Suprapubic skin (tissue), 4 donors: ENCODE results near the gene ERC2. TPM values are rescaled to one million over a fixed set of nuclear protein-coding genes. Genes with fewer than 3 reads are reported as not detected.

ENCODE experiments used
- DNase-seq, 2 donors: peaks; one replicate each; pipeline ENCODE4 v3.0.0-alpha.2; 2019; ENCODE audit warnings: low spot score in 2 of 2
- H3K27ac ChIP-seq: fragments of 200-600 bp; sonication (generic); one replicate; pipeline ENCODE4 v1.5.1; 2019
- H3K27me3 ChIP-seq: fragments of 200-600 bp; sonication (generic); one replicate; pipeline ENCODE4 v1.5.1; 2019
- H3K36me3 ChIP-seq: fragments of 200-600 bp; sonication (generic); one replicate; pipeline ENCODE4 v1.5.1; 2019
- H3K4me1 ChIP-seq: fragments of 200-600 bp; sonication (generic); one replicate; pipeline ENCODE4 v1.5.1; 2019
- H3K4me3 ChIP-seq: fragments of 200-600 bp; sonication (generic); one replicate; pipeline ENCODE4 v1.5.1; 2019; ENCODE audit warnings: mild to moderate bottlenecking
- H3K9me3 ChIP-seq: fragments of 200-600 bp; sonication (generic); one replicate; pipeline ENCODE4 v1.5.1; 2019
- EP300 ChIP-seq: sonication (generic); formaldehyde crosslinking; IDR thresholded peaks from one replicate; pipeline ENCODE4 v1.6.1; 2017; ENCODE audit warnings: antibody characterized with exemption
- POLR2A ChIP-seq, 2 donors: fragments of 450-650 bp; IDR thresholded peaks; one replicate each; pipeline ENCODE4 v1.6.1; 2017; ENCODE audit warnings: antibody characterized with exemption in 2 of 2, mild to moderate bottlenecking in 2 of 2, moderate library complexity in 2 of 2
- POLR2AphosphoS5 ChIP-seq, 3 donors: sonication (generic); formaldehyde crosslinking; IDR thresholded peaks; one replicate each; pipeline ENCODE4 v1.6.1; 2017; ENCODE audit warnings: antibody characterized with exemption in 3 of 3
- WGBS: methylation state at CpG from one replicate; pipeline ENCODE4 v1.1.5; 2018; 5-methylcytosine and 5-hydroxymethylcytosine counted together
- total RNA-seq, 4 donors: library from RNA; depleted of rRNA; stranded (reverse); fragments of >200 nt; gene quantifications; one replicate each; pipeline ENCODE4 v1.1.0, GENCODE V29; 2016
- TF ChIP-seq, protein P1 (sequence below), 2 donors: fragments of 200-600 bp in 1 of 2; fragments of 450-650 bp in 1 of 2; sonication (generic) in 1 of 2; IDR thresholded peaks; one replicate each; pipeline ENCODE4 v1.5.1; 2016 to 2019; ENCODE audit warnings: antibody characterized with exemption in 2 of 2, mild to moderate bottlenecking in 1 of 2, moderate library complexity in 1 of 2

ERC2 gene
- total RNA-seq, 4 donors from 2014 or later = 0.21 TPM; not detected in 3

DNA sequence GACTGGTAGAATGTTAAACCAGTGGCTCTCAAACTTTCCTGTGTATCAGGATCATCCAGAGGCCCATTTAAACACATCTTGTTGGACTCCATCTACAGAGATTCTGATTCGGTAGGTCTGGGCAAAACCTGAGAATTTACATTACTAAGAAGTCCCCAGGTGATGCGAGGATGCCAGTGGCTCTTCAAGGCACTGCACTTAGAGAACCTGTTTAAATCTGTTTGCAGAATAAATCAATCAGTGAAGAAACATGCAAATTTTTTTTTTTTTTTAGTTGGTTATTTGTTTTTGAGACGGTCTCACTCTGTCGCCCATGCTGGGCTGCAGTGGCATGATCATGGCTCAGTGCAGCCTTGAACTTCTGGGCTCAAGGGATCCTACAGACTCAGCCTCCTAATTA is 863.4 kb downstream of the ERC2 start:
- Histone ChIP-seq H3K9me3 (no peaks in the 10 kb centered on the region), H3K4me1 (no peaks in the 10 kb centered on the region), H3K27me3 (peaks cover 16% of the 10 kb centered on the region), H3K36me3 (no peaks in the 10 kb centered on the region), H3K4me3 (no peak overlapping the region), H3K27ac (no peak overlapping the region)
- TF ChIP-seq POLR2A (IDR thresholded peaks at IDR 0.05) (no peak), POLR2AphosphoS5 (IDR thresholded peaks at IDR 0.05) (no peak), EP300 (no peak)
- TF ChIP-seq, protein P1, sequence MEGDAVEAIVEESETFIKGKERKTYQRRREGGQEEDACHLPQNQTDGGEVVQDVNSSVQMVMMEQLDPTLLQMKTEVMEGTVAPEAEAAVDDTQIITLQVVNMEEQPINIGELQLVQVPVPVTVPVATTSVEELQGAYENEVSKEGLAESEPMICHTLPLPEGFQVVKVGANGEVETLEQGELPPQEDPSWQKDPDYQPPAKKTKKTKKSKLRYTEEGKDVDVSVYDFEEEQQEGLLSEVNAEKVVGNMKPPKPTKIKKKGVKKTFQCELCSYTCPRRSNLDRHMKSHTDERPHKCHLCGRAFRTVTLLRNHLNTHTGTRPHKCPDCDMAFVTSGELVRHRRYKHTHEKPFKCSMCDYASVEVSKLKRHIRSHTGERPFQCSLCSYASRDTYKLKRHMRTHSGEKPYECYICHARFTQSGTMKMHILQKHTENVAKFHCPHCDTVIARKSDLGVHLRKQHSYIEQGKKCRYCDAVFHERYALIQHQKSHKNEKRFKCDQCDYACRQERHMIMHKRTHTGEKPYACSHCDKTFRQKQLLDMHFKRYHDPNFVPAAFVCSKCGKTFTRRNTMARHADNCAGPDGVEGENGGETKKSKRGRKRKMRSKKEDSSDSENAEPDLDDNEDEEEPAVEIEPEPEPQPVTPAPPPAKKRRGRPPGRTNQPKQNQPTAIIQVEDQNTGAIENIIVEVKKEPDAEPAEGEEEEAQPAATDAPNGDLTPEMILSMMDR (IDR thresholded peaks at IDR 0.05) = no peak
- WGBS = 73% methylated on average over 4 of the region's 4 CpGs
- DNase-seq = no peak

DNA sequence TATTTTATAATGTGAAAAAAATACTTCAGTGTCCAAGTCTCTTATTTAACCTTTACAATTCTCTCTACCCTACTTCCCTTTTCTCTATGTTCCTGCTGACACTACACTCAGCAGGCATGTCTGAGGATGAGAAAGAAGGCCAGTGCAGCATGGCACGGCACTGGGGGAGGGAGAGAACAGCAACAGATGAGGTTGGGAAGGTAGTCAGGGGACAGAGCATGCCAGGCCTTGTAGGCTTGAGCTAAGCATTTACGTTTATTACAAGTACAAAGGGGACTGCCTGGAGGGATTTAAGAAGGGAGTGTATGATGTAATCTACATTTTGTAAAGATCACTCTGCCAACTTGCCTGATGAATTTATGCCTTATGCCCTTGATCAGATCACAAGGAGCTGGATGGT is 863.9 kb downstream of the ERC2 start:
- Histone ChIP-seq H3K4me1 (no peaks in the 10 kb centered on the region), H3K9me3 (no peaks in the 10 kb centered on the region), H3K27me3 (peaks cover 15% of the 10 kb centered on the region), H3K4me3 (no peak overlapping the region), H3K27ac (no peak overlapping the region), H3K36me3 (no peaks in the 10 kb centered on the region)
- no peak for TF ChIP-seq EP300
- TF ChIP-seq POLR2A (IDR thresholded peaks at IDR 0.05) = no peak
- no peak for TF ChIP-seq POLR2AphosphoS5 (IDR thresholded peaks at IDR 0.05)
- TF ChIP-seq, protein P1 (IDR thresholded peaks at IDR 0.05) = no peak
- WGBS = 48% methylated on average over 2 of the region's 2 CpGs
- no peak for DNase-seq

DNA sequence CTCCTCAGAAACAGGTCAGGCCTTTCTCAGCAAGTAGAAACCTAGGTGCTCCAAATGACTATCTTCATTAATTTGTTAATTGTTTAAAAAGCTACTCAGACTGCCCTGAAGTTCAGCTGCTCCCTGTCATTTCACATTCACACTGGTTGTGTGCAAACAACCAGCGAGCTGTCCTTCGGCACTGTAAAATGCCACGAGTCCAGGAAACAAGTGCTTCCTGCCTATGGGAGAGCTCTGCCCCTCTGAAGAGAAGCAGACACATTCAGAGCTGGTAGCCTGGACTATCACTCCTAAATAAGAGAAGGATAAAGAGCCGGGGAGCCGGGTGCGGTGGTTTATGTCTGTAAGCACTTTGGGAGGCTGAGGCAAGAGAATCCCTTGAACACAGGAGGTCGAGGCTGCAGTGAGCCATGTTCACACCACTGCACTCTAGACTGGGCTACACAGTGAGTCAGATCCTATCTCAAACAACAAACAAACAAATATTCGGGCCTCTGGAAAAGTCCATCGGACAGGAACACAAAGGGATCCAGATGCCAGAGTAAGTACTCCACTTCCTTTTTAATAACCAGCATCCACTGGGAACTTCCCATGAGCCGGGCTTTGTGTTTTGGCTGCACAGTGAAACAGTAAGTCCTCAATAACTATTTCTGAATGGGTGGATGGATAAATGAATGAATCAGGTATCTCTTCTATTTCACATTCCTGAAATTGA is 866.7 kb downstream of the ERC2 start:
- 67% methylated on average over 10 of the region's 10 CpGs for WGBS
- DNase-seq = no peak
- H3K9me3 ChIP-seq = no peaks in the 10 kb centered on the region

GRCh38 chr3:55598224-55598623 is 870.0 kb downstream of the ERC2 start:
- WGBS = 68% methylated on average over 2 of the region's 2 CpGs
- DNase-seq = no peak
- Histone ChIP-seq H3K4me3 (no peak overlapping the region), H3K36me3 (no peaks in the 10 kb centered on the region), H3K4me1 (no peaks in the 10 kb centered on the region), H3K27me3 (peaks cover 2% of the 10 kb centered on the region), H3K9me3 (no peaks in the 10 kb centered on the region), H3K27ac (no peak overlapping the region)
- TF ChIP-seq POLR2A (IDR thresholded peaks at IDR 0.05) (no peak), EP300 (no peak), POLR2AphosphoS5 (IDR thresholded peaks at IDR 0.05) (no peak)
- TF ChIP-seq, protein P1 (IDR thresholded peaks at IDR 0.05) = no peak

More for the DNA sequence above, 866.7 kb downstream of the ERC2 start:
- H3K4me1 ChIP-seq = no peaks in the 10 kb centered on the region
- H3K27me3 ChIP-seq = peaks cover 2% of the 10 kb centered on the region
- H3K27ac ChIP-seq = no peak overlapping the region
- H3K36me3 ChIP-seq = no peaks in the 10 kb centered on the region
- no peak for TF ChIP-seq POLR2A (IDR thresholded peaks at IDR 0.05)
- no peak for TF ChIP-seq POLR2AphosphoS5 (IDR thresholded peaks at IDR 0.05)
- TF ChIP-seq, protein P1 (IDR thresholded peaks at IDR 0.05) = no peak
- TF ChIP-seq EP300 = no peak
- H3K4me3 ChIP-seq = no peak overlapping the region

GRCh38 chr3:55597641-55598040 is 870.6 kb downstream of the ERC2 start:
- WGBS = 95% methylated on average over 4 of the region's 4 CpGs
- Histone ChIP-seq H3K36me3 (no peaks in the 10 kb centered on the region), H3K9me3 (no peaks in the 10 kb centered on the region), H3K4me3 (no peak overlapping the region), H3K4me1 (no peaks in the 10 kb centered on the region), H3K27me3 (peaks cover 2% of the 10 kb centered on the region), H3K27ac (no peak overlapping the region)
- TF ChIP-seq POLR2AphosphoS5 (IDR thresholded peaks at IDR 0.05) (no peak), POLR2A (IDR thresholded peaks at IDR 0.05) (no peak)
- TF ChIP-seq, protein P1 (IDR thresholded peaks at IDR 0.05) = no peak
- DNase-seq = no peak
